GM10266 (cell line): ENCODE measurements around the gene TRNP1.
"Not testable (repeated sequence)": the region's sequence is repeated elsewhere in the genome, so short reads cannot be mapped to it uniquely, and the experiment has no call there.

ENCODE experiments used
- DNase-seq: peaks from one replicate; pipeline ENCODE4 v3.0.0; 2012; ENCODE audit errors: extremely low spot score
- TF ChIP-seq, protein P1 (sequence below): IDR thresholded peaks from 2 replicates; pipeline ENCODE4 v1.5.1; 2012; ENCODE audit warnings: mild to moderate bottlenecking, low read depth; ENCODE audit not compliant: control insufficient read depth, insufficient read depth; ENCODE audit errors: missing control alignments

The TRNP1 gene

DNA sequence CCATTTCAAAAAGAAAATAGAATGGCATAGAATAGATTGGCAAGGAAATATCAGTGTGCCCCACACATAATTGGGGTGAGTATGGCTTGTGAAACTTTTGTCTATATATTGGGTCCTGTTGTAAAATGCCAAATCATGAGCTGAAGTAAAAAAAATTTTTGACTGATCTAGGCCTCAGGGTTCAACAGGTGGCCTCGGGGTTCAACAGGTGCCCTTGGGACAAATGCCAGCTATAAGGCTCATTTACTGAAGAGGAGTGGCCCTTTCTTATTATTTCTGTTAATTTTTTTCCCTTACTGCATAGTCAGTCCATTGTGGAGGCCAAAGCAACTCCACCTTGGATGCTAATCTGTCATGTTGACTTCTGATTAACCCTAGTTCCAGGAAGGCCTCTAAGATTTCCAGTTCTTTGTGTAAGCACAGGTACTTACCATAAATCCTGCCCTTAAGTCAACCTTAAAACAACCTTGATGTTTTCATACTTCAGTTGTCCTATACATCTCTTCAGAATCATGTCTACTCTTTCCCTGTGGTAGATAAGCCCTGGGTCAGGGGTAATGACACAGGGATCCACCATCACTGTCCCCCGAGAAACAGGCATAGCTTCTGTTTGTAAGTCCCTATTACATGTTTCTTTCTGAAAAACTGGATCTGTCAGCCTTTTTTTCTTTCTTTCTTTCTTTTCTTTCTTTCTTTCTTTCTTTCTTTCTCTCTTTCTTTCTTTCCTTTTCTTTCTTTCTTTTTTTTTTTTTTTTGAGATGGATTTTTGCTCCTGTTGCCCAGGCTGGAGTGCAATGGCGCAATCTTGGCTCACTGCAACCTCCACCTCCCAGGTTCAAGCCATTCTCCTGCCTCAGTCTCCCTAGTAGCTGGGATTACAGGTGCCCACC lies 16.6 kb upstream of the TRNP1 start:
- no peak for DNase-seq
- TF ChIP-seq, protein P1, sequence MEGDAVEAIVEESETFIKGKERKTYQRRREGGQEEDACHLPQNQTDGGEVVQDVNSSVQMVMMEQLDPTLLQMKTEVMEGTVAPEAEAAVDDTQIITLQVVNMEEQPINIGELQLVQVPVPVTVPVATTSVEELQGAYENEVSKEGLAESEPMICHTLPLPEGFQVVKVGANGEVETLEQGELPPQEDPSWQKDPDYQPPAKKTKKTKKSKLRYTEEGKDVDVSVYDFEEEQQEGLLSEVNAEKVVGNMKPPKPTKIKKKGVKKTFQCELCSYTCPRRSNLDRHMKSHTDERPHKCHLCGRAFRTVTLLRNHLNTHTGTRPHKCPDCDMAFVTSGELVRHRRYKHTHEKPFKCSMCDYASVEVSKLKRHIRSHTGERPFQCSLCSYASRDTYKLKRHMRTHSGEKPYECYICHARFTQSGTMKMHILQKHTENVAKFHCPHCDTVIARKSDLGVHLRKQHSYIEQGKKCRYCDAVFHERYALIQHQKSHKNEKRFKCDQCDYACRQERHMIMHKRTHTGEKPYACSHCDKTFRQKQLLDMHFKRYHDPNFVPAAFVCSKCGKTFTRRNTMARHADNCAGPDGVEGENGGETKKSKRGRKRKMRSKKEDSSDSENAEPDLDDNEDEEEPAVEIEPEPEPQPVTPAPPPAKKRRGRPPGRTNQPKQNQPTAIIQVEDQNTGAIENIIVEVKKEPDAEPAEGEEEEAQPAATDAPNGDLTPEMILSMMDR: no peak

DNA sequence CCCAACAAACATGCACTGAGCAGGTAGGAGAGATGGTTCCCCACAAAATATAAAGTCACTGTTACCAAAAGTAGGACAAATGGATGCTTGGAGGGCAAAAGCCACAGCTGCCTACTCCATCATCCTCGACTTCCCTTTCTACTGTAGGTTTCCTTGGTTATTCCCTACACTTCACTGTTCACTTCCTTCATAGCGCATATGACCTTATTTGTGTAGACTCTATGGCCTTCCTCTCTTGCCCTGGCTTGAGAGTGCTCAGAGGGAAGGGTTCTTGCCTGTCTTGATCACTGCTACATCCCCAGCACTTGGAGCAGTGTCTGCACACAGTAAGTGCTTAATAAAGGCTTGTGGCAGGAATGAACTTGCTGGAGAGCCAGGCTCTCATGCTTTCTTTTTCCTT lies 14.6 kb upstream of the TRNP1 start:
- no peak for DNase-seq
- TF ChIP-seq, protein P1: no peak

DNA sequence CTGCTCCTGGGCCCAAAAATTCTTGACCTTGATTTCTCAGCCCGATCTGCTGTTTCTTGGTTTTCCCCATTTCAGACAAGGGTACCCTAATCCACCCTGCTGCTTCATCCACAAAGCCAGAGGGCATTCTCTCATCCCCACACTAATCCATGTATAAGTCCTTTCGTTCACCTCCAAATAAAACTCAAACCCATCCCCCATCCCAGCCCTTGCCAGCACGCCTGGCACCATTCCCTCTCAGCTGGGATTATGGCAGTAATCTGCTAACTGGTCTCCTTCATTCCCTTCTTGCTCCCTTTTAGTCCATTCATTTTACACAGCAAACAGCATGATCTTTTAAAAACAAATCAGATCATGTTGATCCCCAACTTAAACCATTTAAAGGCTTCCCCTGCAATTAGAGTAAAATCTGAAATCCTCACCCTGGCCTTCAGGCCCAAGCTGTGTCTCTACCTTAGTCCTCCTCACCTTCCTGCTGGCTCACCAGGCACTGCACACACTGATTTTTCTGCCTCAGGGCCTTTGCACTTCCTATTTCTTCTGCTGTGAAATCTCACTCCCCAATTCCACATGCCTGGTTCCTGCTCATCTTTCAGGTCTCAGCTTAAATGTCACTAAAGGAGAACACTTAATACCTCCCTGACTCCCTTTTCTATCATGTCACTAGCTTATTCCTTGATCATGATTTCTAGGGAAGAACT lies 12.2 kb upstream of the TRNP1 start:
- DNase-seq: no peak
- TF ChIP-seq, protein P1: no peak

DNA sequence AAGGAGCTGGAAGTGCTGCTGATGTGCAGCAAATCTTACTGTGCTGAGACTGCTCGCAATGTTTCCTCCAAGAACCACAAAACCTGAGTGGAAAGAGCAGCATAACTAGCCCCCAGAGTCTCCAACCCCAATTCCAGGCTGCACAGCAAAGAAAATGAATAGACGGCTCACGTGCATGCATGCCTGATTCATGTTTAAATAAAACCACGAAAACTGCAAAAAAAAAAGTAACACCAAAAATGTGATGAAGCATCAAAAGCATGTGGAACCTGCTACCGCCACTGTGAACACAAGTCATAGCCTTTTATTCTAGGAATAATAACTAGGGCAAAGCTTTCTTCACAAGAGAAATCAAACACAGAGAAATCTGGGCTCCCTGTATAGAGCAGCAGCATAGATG lies 9.6 kb upstream of the TRNP1 start:
- no peak for DNase-seq
- TF ChIP-seq, protein P1: no peak

DNA sequence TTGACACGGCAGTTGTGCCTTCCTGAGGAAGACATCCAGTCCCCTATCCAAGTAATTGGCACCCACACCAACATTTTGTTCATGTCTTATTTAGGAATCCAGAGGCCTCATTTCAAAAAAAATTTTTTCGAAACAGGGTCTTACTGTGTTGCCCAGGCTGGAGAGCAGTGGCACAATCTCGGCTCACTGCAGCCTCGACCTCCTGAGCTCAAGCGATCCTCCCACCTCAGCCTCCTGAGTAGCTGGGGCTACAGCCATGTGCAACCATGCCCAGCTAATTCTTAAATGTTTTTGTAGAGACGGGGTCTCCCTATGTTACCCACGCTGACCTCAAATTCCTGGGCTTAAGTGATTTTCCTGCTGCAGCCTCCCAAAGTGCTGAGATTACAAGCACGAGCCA lies 9.2 kb upstream of the TRNP1 start:
- TF ChIP-seq, protein P1: no peak
- DNase-seq: no peak

DNA sequence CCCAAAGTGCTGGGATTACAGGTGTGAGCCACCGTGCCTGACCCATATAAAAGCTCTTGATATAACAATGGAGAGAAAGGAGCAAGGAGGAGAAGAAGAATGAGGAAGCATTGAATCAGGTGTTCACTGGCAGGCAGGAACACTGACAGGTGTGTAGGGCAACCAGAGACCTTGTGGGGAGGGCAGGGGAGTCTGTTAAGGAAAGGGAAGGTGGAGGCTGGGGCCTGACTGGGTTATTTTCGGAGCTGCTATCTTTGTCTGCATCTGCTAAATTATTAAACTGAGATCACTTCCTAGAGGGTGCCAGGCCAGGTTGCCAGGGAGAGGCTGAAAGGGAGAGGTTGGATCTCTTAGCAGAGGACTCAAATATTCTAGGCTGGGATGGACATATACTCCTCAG lies 6.8 kb upstream of the TRNP1 start:
- DNase-seq: no peak
- TF ChIP-seq, protein P1: no peak

DNA sequence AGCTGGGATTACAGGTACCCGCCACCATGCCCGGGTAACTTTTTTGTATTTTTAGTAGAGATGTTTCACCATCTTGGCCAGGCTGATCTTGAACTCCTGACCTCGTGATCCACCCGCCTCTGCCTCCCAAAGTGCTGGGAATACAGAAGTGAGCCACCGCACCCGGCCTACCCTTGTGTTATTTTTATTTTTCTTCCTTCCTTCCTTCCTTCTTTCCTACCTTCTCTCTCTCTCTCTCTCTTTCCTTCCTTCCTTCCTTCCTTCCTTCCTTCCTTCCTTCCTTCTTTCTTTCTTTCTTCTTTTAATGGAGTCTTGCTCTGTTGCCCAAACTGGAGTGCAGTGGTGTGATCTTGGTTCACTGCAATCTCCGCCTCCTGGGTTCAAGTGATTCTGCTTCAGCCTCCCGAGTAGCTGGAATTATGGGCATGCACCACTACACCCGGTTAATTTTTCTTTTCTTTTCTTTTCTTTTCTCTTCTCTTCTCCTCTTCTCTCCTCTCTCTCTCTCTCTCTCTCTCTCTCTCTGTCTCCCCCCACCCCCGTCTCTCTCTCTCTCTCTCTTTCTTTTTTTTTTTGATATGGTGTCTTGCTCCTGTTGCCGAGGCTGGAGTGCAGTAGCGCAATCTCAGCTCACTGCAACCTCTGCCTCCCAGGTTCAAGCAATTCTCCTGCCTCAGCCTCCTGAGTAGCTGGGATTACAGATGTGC lies 3.9 kb upstream of the TRNP1 start:
- not testable (repeated sequence) for DNase-seq
